ENCODE results near the gene MPPE1. TPM values are rescaled to one million over a fixed set of nuclear protein-coding genes. Genes with fewer than 3 reads are reported as not detected.

Gene MPPE1
- total RNA-seq, 6 donors from 2014 or later, result 37.4 to 114 (median 75.3) TPM

DNA sequence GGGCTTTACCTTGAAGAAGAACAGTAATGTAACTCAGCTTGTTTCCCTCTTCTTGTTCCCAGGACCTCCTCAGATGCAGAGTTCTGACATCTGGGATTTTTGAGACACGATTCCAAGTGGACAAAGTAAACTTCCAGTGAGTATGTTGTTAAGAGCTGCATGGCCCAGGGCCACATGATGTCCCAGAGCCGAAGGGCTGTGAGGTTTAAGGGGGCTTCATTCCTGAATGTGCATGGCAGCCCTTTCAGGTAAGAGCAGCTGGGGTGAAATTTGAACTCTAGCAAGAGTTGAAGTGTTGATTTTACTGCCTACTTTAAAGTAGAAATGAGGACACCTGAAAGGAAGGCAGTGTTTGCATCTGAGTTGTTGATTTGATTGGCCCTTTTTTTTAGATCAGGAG lies 43.6 kb downstream of the MPPE1 start:
- no peak for ATAC-seq (ENCODE audit: low FRiP score in 2 of 2)
- no peak for TF ChIP-seq EP300 (IDR thresholded peaks at IDR 0.05)
- no peak for TF ChIP-seq CTCF (IDR thresholded peaks at IDR 0.05)
- TF ChIP-seq POLR2A (IDR thresholded peaks at IDR 0.05), result no peak
- TF ChIP-seq POLR2AphosphoS5 (IDR thresholded peaks at IDR 0.05), result no peak
- no peaks in the 10 kb centered on the region for H3K27me3 ChIP-seq
- H3K9me3 ChIP-seq, result no peaks in the 10 kb centered on the region
- H3K36me3 ChIP-seq, result no peaks in the 10 kb centered on the region
- no peak overlapping the region for H3K4me3 ChIP-seq
- peaks cover 0 to 16% (median 6%) of the 10 kb centered on the region in 4 donors for H3K4me1 ChIP-seq
- WGBS, 2 donors, result 57 to 75% methylated on average over 2 of the region's 2 CpGs
- H3K27ac ChIP-seq, result no peak overlapping the region
- no peak for DNase-seq

DNA sequence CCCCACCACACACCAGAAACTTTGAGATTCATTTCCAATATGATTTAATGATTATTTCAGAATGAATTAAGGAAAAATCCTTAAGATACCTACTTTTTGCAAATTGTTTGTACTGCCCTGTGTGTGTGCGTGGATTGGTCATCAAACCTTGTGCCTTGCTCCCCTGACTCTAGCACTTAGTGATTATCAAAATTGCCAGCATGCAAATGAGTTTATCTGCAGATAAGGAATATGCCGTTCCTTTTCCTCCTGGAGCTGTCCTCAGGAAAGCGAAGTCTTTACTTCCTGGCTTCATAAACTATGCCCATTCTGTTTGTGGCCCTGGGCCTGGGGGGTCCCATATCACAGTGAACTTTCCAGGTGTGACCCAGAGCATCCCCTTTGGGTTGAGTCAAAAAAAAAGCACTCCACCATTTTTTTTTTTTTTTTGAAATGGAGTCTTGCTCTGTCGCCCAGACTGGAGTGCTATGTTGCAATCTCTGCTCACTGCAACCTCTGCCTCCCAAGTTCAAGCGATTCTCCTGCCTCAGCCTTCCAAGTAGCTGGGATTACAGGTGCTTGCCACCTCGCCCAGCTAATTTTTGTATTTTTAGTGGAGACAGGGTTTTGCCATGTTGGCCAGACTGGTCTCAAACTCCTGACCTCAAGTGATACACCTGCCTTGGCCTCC lies 45.5 kb downstream of the MPPE1 start:
- WGBS, 2 donors, result 65 to 71% methylated on average over 6 of the region's 6 CpGs
- Histone ChIP-seq H3K36me3 (no peaks in the 10 kb centered on the region), H3K4me1 (peaks cover 0 to 20% (median 7%) of the 10 kb centered on the region in 4 donors), H3K4me3 (no peak overlapping the region), H3K27me3 (no peaks in the 10 kb centered on the region), H3K27ac (no peak overlapping the region), H3K9me3 (no peaks in the 10 kb centered on the region)
- no peak for ATAC-seq (ENCODE audit: low FRiP score in 2 of 2)
- TF ChIP-seq POLR2AphosphoS5 (IDR thresholded peaks at IDR 0.05) (no peak), EP300 (IDR thresholded peaks at IDR 0.05) (no peak), POLR2A (IDR thresholded peaks at IDR 0.05) (no peak), CTCF (IDR thresholded peaks at IDR 0.05) (no peak)
- peak in 1 of 2 donors; percentile 52 for DNase-seq

DNA sequence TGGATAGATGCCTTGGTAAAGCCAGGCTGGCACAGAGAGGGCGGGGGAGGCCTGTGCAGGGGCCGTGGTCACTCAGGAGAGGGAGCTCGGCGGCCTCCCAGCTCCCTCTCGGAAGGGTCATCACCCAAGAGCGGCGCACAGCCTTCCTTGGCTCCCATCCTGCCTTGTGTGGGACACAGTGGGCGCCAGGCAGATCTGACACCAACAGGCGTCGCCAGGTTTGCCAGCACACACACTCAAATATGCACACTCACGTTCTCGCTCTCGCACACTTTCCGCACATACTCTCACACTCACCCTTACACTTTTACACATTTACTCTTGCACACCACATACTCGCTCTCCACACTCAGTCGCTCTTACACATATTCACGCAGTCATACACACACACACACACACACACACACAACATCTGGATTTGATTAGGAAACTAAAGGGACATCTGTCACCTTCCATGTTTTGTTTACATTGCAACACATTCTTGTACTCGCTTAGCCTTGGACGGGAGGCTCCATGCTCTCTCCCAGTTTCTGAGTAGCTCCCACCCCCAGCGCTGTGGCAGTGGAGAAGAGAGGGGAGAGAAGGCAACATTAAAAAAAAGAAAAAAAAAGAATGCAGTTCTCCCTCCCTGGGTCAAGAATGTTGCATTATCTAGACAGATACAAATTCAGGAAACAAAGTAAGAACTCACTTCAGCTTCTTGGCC lies 46.4 kb downstream of the MPPE1 start:
- Histone ChIP-seq H3K9me3 (no peaks in the 10 kb centered on the region), H3K4me1 (peaks cover 0 to 27% (median 9%) of the 10 kb centered on the region in 4 donors), H3K4me3 (no peak overlapping the region), H3K27me3 (no peaks in the 10 kb centered on the region), H3K36me3 (no peaks in the 10 kb centered on the region), H3K27ac (no peak overlapping the region)
- no peak for TF ChIP-seq EP300 (IDR thresholded peaks at IDR 0.05)
- TF ChIP-seq POLR2AphosphoS5 (IDR thresholded peaks at IDR 0.05), result no peak
- no peak for TF ChIP-seq POLR2A (IDR thresholded peaks at IDR 0.05)
- 83 to 86% methylated on average over 19 to 20 of the region's 20 CpGs for WGBS, 2 donors
- ATAC-seq (ENCODE audit: low FRiP score in 2 of 2), result no peak
- no peak for DNase-seq

- WGBS, 2 donors, result 76 to 80% methylated on average over 15 to 17 of the region's 17 CpGs
- Histone ChIP-seq H3K4me1 (peaks cover 0 to 35% (median 15%) of the 10 kb centered on the region in 4 donors), H3K27ac (no peak overlapping the region), H3K4me3 (no peak overlapping the region), H3K9me3 (no peaks in the 10 kb centered on the region), H3K36me3 (peaks cover 0 to 4% (median 0%) of the 10 kb centered on the region in 4 donors), H3K27me3 (no peaks in the 10 kb centered on the region)
- DNase-seq (peak in 1 of 2 donors; percentile 42), ATAC-seq (ENCODE audit: low FRiP score in 2 of 2) (no peak)
- no peak for TF ChIP-seq EP300 (IDR thresholded peaks at IDR 0.05)
- TF ChIP-seq POLR2A (IDR thresholded peaks at IDR 0.05), result no peak
- TF ChIP-seq CTCF (IDR thresholded peaks at IDR 0.05), result no peak
- no peak for TF ChIP-seq POLR2AphosphoS5 (IDR thresholded peaks at IDR 0.05)
These were observed 47.3 kb downstream of the MPPE1 start for GRCh38 chr18:11860594-11861450.

Measured in upper lobe of left lung (tissue), 6 donors.